Measurements from ENCODE around the gene FOXO6.

GRCh38 chr1:41427122-41427913 lies 66.1 kb downstream of the FOXO6 start:
- TF ChIP-seq, protein P1, sequence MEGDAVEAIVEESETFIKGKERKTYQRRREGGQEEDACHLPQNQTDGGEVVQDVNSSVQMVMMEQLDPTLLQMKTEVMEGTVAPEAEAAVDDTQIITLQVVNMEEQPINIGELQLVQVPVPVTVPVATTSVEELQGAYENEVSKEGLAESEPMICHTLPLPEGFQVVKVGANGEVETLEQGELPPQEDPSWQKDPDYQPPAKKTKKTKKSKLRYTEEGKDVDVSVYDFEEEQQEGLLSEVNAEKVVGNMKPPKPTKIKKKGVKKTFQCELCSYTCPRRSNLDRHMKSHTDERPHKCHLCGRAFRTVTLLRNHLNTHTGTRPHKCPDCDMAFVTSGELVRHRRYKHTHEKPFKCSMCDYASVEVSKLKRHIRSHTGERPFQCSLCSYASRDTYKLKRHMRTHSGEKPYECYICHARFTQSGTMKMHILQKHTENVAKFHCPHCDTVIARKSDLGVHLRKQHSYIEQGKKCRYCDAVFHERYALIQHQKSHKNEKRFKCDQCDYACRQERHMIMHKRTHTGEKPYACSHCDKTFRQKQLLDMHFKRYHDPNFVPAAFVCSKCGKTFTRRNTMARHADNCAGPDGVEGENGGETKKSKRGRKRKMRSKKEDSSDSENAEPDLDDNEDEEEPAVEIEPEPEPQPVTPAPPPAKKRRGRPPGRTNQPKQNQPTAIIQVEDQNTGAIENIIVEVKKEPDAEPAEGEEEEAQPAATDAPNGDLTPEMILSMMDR (IDR thresholded peaks at IDR 0.05) = no peak
- no peak for TF ChIP-seq EP300 (IDR thresholded peaks at IDR 0.05; ENCODE audit: borderline replicate concordance in 1 of 2, low read depth in 1 of 2, low read length in 1 of 2)
